Lower leg skin (tissue), 3 donors: Measurements from ENCODE around the gene SHISAL1.

ENCODE experiments used
- CTCF ChIP-seq, 3 donors: fragments of 450-650 bp; IDR thresholded peaks; one replicate each; pipeline ENCODE4 v1.5.1; 2016; ENCODE audit warnings: antibody characterized with exemption in 3 of 3, mild to moderate bottlenecking in 3 of 3, moderate library complexity in 2 of 3
- POLR2A ChIP-seq, 2 donors: fragments of 450-650 bp; IDR thresholded peaks; one replicate each; pipeline ENCODE4 v1.6.1; 2016 to 2017; ENCODE audit warnings: antibody characterized with exemption in 2 of 2, mild to moderate bottlenecking in 1 of 2, moderate library complexity in 1 of 2

- no peak for TF ChIP-seq CTCF (IDR thresholded peaks at IDR 0.05)
- no peak for TF ChIP-seq POLR2A (IDR thresholded peaks at IDR 0.05)
These were observed 87.6 kb downstream of the SHISAL1 start for GRCh38 chr22:44225091-44225689.
